HEK293T (cell line): ENCODE data around the gene OGG1.

Experiments used
- ARNT ChIP-seq: fragments of 450-650 bp; IDR thresholded peaks from 2 replicates; pipeline ENCODE4 v1.6.1; 2017; ENCODE audit warnings: mild to moderate bottlenecking
- BHLHE40 ChIP-seq: fragments of 450-650 bp; IDR thresholded peaks from 2 replicates; pipeline ENCODE4 v1.6.1; 2016; ENCODE audit warnings: mild to moderate bottlenecking, moderate library complexity, borderline replicate concordance
- CTBP1 ChIP-seq: fragments of 450-650 bp; IDR thresholded peaks from 2 replicates; pipeline ENCODE4 v1.6.1; 2016; ENCODE audit warnings: borderline replicate concordance
- ELF4 ChIP-seq: fragments of 450-650 bp; IDR thresholded peaks from 2 replicates; pipeline ENCODE4 v1.6.1; 2017; ENCODE audit warnings: antibody characterized with exemption
- FOXK2 ChIP-seq: fragments of 450-650 bp; IDR thresholded peaks from 2 replicates; pipeline ENCODE4 v1.6.1; 2016; ENCODE audit warnings: mild to moderate bottlenecking
- FOXM1 ChIP-seq: fragments of 450-650 bp; IDR thresholded peaks from 2 replicates; pipeline ENCODE4 v1.6.1; 2017; ENCODE audit warnings: mild to moderate bottlenecking, borderline replicate concordance
- LEF1 ChIP-seq: fragments of 450-650 bp; IDR thresholded peaks from 2 replicates; pipeline ENCODE4 v1.6.1; 2017; ENCODE audit warnings: mild to moderate bottlenecking, borderline replicate concordance
- NFRKB ChIP-seq: fragments of 450-650 bp; IDR thresholded peaks from 2 replicates; pipeline ENCODE4 v1.6.1; 2016; ENCODE audit warnings: mild to moderate bottlenecking, moderate library complexity
- PKNOX1 ChIP-seq: fragments of 450-650 bp; IDR thresholded peaks from 2 replicates; pipeline ENCODE4 v1.6.1; 2016
- SP1 ChIP-seq: fragments of 450-650 bp; IDR thresholded peaks from 2 replicates; pipeline ENCODE4 v1.6.1; 2017
- SUZ12 ChIP-seq: fragments of 450-650 bp; IDR thresholded peaks from 2 replicates; pipeline ENCODE4 v1.6.1; 2016; ENCODE audit warnings: mild to moderate bottlenecking
- TARDBP ChIP-seq: fragments of 450-650 bp; IDR thresholded peaks from 2 replicates; pipeline ENCODE4 v1.6.1; 2016
- ZNF384 ChIP-seq: fragments of 450-650 bp; IDR thresholded peaks from 2 replicates; pipeline ENCODE4 v1.6.1; 2016

- no peak for TF ChIP-seq SUZ12
- TF ChIP-seq FOXM1: no peak
- TF ChIP-seq BHLHE40: no peak
- no peak for TF ChIP-seq ARNT
- no peak for TF ChIP-seq LEF1
- no peak for TF ChIP-seq CTBP1
- TF ChIP-seq ZNF384: no peak
- no peak for TF ChIP-seq FOXK2
- TF ChIP-seq TARDBP: no peak
- no peak for TF ChIP-seq SP1
- TF ChIP-seq ELF4: no peak
- TF ChIP-seq NFRKB: no peak
- no peak for TF ChIP-seq PKNOX1
Measured at GRCh38 chr3:9777694-9778021, 27.9 kb downstream of the OGG1 start.
